ENCODE results near the gene MSH6. TPM values are rescaled to one million over a fixed set of nuclear protein-coding genes. Genes with fewer than 3 reads are reported as not detected.

The MSH6 gene
- total and polyA plus RNA-seq, 2 of the 8 experiments (the other 6 are each of a cell fraction or from before 2014, with no cell fraction given), result 45.8 to 301 TPM

- H2AFZ ChIP-seq (ENCODE audit: low read length), result no peak overlapping the region
- H2BK120ac ChIP-seq (replicated peaks; ENCODE audit: low read depth, low read length), result no peak overlapping the region
- peaks cover 4% of the 10 kb centered on the region for H3K23me2 ChIP-seq (ENCODE audit: low read depth, low read length)
- no peak overlapping the region for H4K91ac ChIP-seq (replicated peaks; ENCODE audit: insufficient read length, low read length)
- no peaks in the 10 kb centered on the region for H3K36me3 ChIP-seq (ENCODE audit: control insufficient read depth in 2 of 4, insufficient read depth in 4 of 4, low read length in 3 of 4)
- no peak overlapping the region for H4K8ac ChIP-seq (ENCODE audit: extremely low read depth, insufficient read depth, low read length)
- H3K4me3 ChIP-seq (ENCODE audit: extremely low read depth in 1 of 4, insufficient read depth in 2 of 4, low read depth in 3 of 4, low read length in 4 of 4), result no peak overlapping the region
- no peak overlapping the region for H2BK12ac ChIP-seq (ENCODE audit: low read depth, low read length)
- H2BK20ac ChIP-seq (ENCODE audit: low read length), result no peak overlapping the region
- no peak overlapping the region for H3K4me2 ChIP-seq (ENCODE audit: insufficient read depth in 1 of 2, low read depth in 2 of 2, low read length in 2 of 2)
- POLR2A ChIA-PET (ENCODE audit: partially characterized antibody), result no interaction called here
- H3K56ac ChIP-seq (replicated peaks; ENCODE audit: insufficient read length, low read depth, low read length), result no peak overlapping the region
- H3K9ac ChIP-seq (replicated peaks in 1 of 4; ENCODE audit: extremely low read depth in 1 of 4, low read depth in 3 of 4, low read length in 3 of 4), result no peak overlapping the region
- CTCF ChIA-PET (ENCODE audit: partially characterized antibody), result interaction anchor here (1.2 kb wide), 1 partner anchor 11 kb away, joined by 4 read pairs; no protein-coding TSS in a partner anchor
- H3K9me3 ChIP-seq (ENCODE audit: insufficient read depth in 2 of 2, low read depth in 1 of 2, low read length in 1 of 2), result no peaks in the 10 kb centered on the region
- DNase-seq (ENCODE audit: low read depth in 1 of 2, low spot score in 2 of 2), result no peak
- no peak overlapping the region for H3K4ac ChIP-seq (replicated peaks; ENCODE audit: insufficient read length, low read depth, low read length)
- peaks cover 0 to 4% of the 10 kb centered on the region in 2 experiments for H4K20me1 ChIP-seq (replicated peaks in 1 of 2; ENCODE audit: control insufficient read depth in 1 of 2, insufficient read depth in 2 of 2, low read length in 2 of 2)
- peaks cover 0 to 7% (median 2%) of the 10 kb centered on the region in 4 experiments; a peak in 1 of 7 replicates for H3K4me1 ChIP-seq (replicated peaks in 1 of 4; ENCODE audit: control insufficient read depth in 3 of 4, insufficient read depth in 4 of 4, low read length in 3 of 4)
- no peak overlapping the region for H2BK5ac ChIP-seq (ENCODE audit: low read depth, low read length)
- WGBS, 2 experiments (ENCODE audit: extremely low coverage in 1 of 2, insufficient coverage in 1 of 2, insufficient read length in 1 of 2, insufficient replicate concordance in 2 of 2, low coverage in 1 of 2, low lambda C conversion rate in 2 of 2, missing lambda C conversion rate in 1 of 2), result 81% methylated on average over 8 of the region's 8 CpGs; no CpG with 5 or more reads in 1 of the 2 experiments
- H3K23ac ChIP-seq (ENCODE audit: insufficient read length), result no peak overlapping the region
- H4K5ac ChIP-seq (ENCODE audit: insufficient read length, low read depth, low read length), result no peak overlapping the region
- no peak overlapping the region for H3K18ac ChIP-seq (ENCODE audit: extremely low read depth, low read length)
- H3K27me3 ChIP-seq (replicated peaks in 1 of 4; ENCODE audit: control insufficient read depth in 3 of 4, extremely low read depth in 1 of 4, insufficient read depth in 3 of 4, low read length in 3 of 4), result no peaks in the 10 kb centered on the region
- no peak for FAIRE-seq
- no peak overlapping the region for H3K14ac ChIP-seq (ENCODE audit: insufficient read length)
- no peak overlapping the region for H2BK15ac ChIP-seq (ENCODE audit: low read length)
- TF ChIP-seq SP1 (IDR thresholded peaks at IDR 0.05; ENCODE audit: low read depth, low read length), result no peak
- no peak for TF ChIP-seq HDAC6 (IDR thresholded peaks at IDR 0.05; ENCODE audit: low read depth, low read length)
- TF ChIP-seq POLR2A (IDR thresholded peaks at IDR 0.05; ENCODE audit: control extremely low read depth in 1 of 2, low read depth in 2 of 2, low read length in 2 of 2), result no peak
- TF ChIP-seq JUN (IDR thresholded peaks at IDR 0.05; ENCODE audit: low read depth, low read length), result no peak
- no peak for TF ChIP-seq KDM1A (IDR thresholded peaks at IDR 0.05; ENCODE audit: borderline replicate concordance, low read length)
- H3K27ac ChIP-seq (ENCODE audit: low read depth, low read length), result no peak overlapping the region
- no peak overlapping the region for H2AK5ac ChIP-seq (ENCODE audit: low read depth, low read length)
- no peaks in the 10 kb centered on the region for H3K79me1 ChIP-seq (ENCODE audit: low read depth, low read length)
- H3K79me2 ChIP-seq (ENCODE audit: control insufficient read depth in 1 of 2, insufficient read depth in 2 of 2, low read length in 2 of 2), result no peaks in the 10 kb centered on the region
Observed at GRCh38 chr2:47778698-47779425, 4.1 kb upstream of the MSH6 start.

Measured in H1 (cell line).